Thyroid gland (tissue), 4 donors: ENCODE measurements around the gene GALNT17. TPM values are rescaled to one million over a fixed set of nuclear protein-coding genes. Genes with fewer than 3 reads are reported as not detected.

Experiments used
- DNase-seq, 2 donors: peaks; one replicate each; pipeline ENCODE4 v3.0.0-alpha.2; 2019
- H3K27ac ChIP-seq, 3 donors: fragments of 200-600 bp; sonication (generic); 1 replicate in 2 of 3; 2 replicates in 1 of 3; pipeline ENCODE4 v1.5.1; 2016 to 2019; ENCODE audit warnings: mild to moderate bottlenecking in 1 of 3, moderate library complexity in 1 of 3
- H3K27me3 ChIP-seq: fragments of 200-600 bp; sonication (generic); one replicate; pipeline ENCODE4 v1.5.1; 2019
- H3K36me3 ChIP-seq, 2 donors: fragments of 200-600 bp; sonication (generic); one replicate each; pipeline ENCODE4 v1.5.1; 2016 to 2019
- H3K4me1 ChIP-seq, 2 donors: fragments of 200-600 bp; sonication (generic); one replicate each; pipeline ENCODE4 v1.5.1; 2017 to 2019
- H3K4me3 ChIP-seq, 3 donors: fragments of 200-600 bp; sonication (generic); replicated peaks in 1 of 3; 1 replicate in 2 of 3; 2 replicates in 1 of 3; pipeline ENCODE4 v1.5.1; 2016; ENCODE audit warnings: mild to moderate bottlenecking in 1 of 3
- H3K9me3 ChIP-seq: fragments of 200-600 bp; sonication (generic); one replicate; pipeline ENCODE4 v1.5.1; 2017
- POLR2A ChIP-seq, 2 donors: fragments of 450-650 bp; IDR thresholded peaks; one replicate each; pipeline ENCODE4 v1.6.1; 2017; ENCODE audit warnings: antibody characterized with exemption in 2 of 2, mild to moderate bottlenecking in 2 of 2, moderate library complexity in 1 of 2
- WGBS, 2 donors: methylation state at CpG; one replicate each; pipeline ENCODE4 v1.1.5; 2017; 5-methylcytosine and 5-hydroxymethylcytosine counted together
- intact Hi-C: fragments of 100-400 bp; cut with DNase I; formaldehyde crosslinking; loops from one replicate; pipeline ENCODE4 v1.15.1; 2023
- total RNA-seq, 4 donors: library from RNA; depleted of rRNA; stranded (reverse); fragments of >200 nt; gene quantifications; one replicate each; pipeline ENCODE4 v1.2.3, GENCODE V29; 2016
- TF ChIP-seq, protein P1 (sequence below), 6 experiments: fragments of 200-600 bp in 3 of 6; fragments of 450-650 bp in 3 of 6; sonication (generic) in 3 of 6; IDR thresholded peaks; one replicate each; pipeline ENCODE4 v1.5.1; 2016 to 2019; ENCODE audit warnings: antibody characterized with exemption in 6 of 6, mild to moderate bottlenecking in 2 of 6, inconsistent platforms in 1 of 6, moderate library complexity in 1 of 6

The GALNT17 gene
- total RNA-seq, 4 donors from 2014 or later: 5.8 to 63.8 (median 37.1) TPM

DNA sequence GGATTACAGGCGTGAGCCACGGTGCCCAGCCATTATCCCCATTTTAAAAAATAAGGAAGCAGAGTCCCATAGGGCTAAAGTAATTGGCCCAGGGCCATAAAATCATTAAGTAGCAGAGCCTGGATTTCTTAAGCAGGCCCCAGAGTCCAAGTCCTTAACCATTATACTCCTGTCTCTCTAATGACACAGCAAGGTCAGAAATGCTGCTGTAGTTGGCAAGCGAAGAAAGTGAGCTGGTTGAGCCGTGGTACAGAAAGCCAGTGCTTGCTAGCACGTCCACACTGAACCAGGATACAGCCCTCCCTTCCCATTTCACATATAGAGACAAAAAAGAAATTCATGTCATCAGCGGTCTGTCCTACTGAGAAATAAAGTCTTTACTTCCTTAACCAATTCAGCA, 562.7 kb downstream of the GALNT17 start:
- DNase-seq: no peak
- no peak overlapping the region for H3K4me3 ChIP-seq
- H3K27ac ChIP-seq: no peak overlapping the region
- TF ChIP-seq, protein P1, sequence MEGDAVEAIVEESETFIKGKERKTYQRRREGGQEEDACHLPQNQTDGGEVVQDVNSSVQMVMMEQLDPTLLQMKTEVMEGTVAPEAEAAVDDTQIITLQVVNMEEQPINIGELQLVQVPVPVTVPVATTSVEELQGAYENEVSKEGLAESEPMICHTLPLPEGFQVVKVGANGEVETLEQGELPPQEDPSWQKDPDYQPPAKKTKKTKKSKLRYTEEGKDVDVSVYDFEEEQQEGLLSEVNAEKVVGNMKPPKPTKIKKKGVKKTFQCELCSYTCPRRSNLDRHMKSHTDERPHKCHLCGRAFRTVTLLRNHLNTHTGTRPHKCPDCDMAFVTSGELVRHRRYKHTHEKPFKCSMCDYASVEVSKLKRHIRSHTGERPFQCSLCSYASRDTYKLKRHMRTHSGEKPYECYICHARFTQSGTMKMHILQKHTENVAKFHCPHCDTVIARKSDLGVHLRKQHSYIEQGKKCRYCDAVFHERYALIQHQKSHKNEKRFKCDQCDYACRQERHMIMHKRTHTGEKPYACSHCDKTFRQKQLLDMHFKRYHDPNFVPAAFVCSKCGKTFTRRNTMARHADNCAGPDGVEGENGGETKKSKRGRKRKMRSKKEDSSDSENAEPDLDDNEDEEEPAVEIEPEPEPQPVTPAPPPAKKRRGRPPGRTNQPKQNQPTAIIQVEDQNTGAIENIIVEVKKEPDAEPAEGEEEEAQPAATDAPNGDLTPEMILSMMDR (IDR thresholded peaks at IDR 0.05): no peak
- TF ChIP-seq POLR2A (IDR thresholded peaks at IDR 0.05): no peak
- no peaks in the 10 kb centered on the region for H3K27me3 ChIP-seq
- H3K36me3 ChIP-seq: no peaks in the 10 kb centered on the region
- no peaks in the 10 kb centered on the region for H3K4me1 ChIP-seq
- no peaks in the 10 kb centered on the region for H3K9me3 ChIP-seq
- intact Hi-C loops: no loop called here
- 70% methylated on average over 6 of the region's 6 CpGs for WGBS, 2 donors

DNA sequence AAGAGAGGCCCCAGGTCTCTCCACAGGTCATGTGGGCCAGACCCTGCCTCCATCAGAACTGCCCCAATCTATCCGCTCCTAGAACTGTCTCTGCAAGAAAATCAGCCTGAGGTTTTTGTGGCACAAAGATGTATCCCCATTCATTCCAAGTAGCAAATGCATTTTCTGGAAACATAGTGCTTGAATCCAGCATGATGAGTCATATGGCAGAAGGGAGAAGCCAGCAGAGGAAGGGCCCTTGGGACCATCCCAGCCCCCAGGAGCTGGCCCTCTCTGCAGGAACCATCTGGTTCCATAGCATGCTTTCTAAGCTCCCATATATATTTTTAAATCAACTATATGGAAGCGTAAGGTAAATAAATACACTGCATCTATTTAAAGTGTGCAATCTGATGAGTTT, 563.2 kb downstream of the GALNT17 start:
- no peaks in the 10 kb centered on the region for H3K27me3 ChIP-seq
- H3K4me1 ChIP-seq: no peaks in the 10 kb centered on the region
- H3K9me3 ChIP-seq: no peaks in the 10 kb centered on the region
- DNase-seq: no peak
- no peaks in the 10 kb centered on the region for H3K36me3 ChIP-seq
- TF ChIP-seq POLR2A (IDR thresholded peaks at IDR 0.05): no peak
- TF ChIP-seq, protein P1 (IDR thresholded peaks at IDR 0.05): no peak
- no peak overlapping the region for H3K4me3 ChIP-seq
- WGBS, 2 donors: 84 to 90% methylated on average over 2 of the region's 2 CpGs
- H3K27ac ChIP-seq: no peak overlapping the region
- intact Hi-C loops: no loop called here

GRCh38 chr7:71696511-71696910, 564.6 kb downstream of the GALNT17 start:
- no peak for DNase-seq
- no peaks in the 10 kb centered on the region for H3K4me1 ChIP-seq
- TF ChIP-seq POLR2A (IDR thresholded peaks at IDR 0.05): no peak
- TF ChIP-seq, protein P1 (IDR thresholded peaks at IDR 0.05): no peak
- 83 to 88% methylated on average over 2 of the region's 2 CpGs for WGBS, 2 donors
- no peaks in the 10 kb centered on the region for H3K36me3 ChIP-seq
- H3K9me3 ChIP-seq: no peaks in the 10 kb centered on the region
- no peaks in the 10 kb centered on the region for H3K27me3 ChIP-seq
- intact Hi-C loops: no loop called here
- H3K27ac ChIP-seq: no peak overlapping the region
- no peak overlapping the region for H3K4me3 ChIP-seq

DNA sequence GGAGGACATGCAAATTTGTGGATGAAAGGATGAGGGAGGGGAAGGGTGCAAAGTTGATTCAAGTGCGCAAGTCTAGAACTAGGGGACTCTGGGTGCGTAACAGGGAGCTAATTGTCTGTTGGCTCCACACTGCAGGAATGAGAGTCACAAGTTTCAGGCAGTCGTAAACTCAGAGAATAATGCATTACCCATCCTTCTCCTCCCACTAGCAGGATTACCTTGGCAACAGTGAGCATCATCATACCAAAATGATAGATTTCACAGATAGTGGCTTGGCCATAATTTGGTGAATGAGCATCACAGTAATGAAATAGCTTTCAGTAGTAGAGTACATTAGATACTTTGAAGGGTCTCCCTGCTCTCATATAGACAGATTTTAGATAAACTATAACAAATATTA, 565.5 kb downstream of the GALNT17 start:
- 90 to 98% methylated on average over 3 of the region's 3 CpGs for WGBS, 2 donors
- Histone ChIP-seq H3K27me3 (no peaks in the 10 kb centered on the region), H3K27ac (no peak overlapping the region), H3K36me3 (no peaks in the 10 kb centered on the region), H3K9me3 (no peaks in the 10 kb centered on the region), H3K4me1 (no peaks in the 10 kb centered on the region), H3K4me3 (no peak overlapping the region)
- DNase-seq: no peak
- intact Hi-C loops: no loop called here
- no peak for TF ChIP-seq POLR2A (IDR thresholded peaks at IDR 0.05)

GRCh38 chr7:71705217-71705616, 573.3 kb downstream of the GALNT17 start:
- no peaks in the 10 kb centered on the region for H3K4me1 ChIP-seq
- no peaks in the 10 kb centered on the region for H3K9me3 ChIP-seq
- no peak for TF ChIP-seq POLR2A (IDR thresholded peaks at IDR 0.05)
- TF ChIP-seq, protein P1 (IDR thresholded peaks at IDR 0.05): no peak
- 81 to 90% methylated on average over 3 of the region's 3 CpGs for WGBS, 2 donors
- no peaks in the 10 kb centered on the region for H3K27me3 ChIP-seq
- no peak overlapping the region for H3K27ac ChIP-seq
- no peak overlapping the region for H3K4me3 ChIP-seq
- intact Hi-C loops: no loop called here
- DNase-seq: no peak
- H3K36me3 ChIP-seq: no peaks in the 10 kb centered on the region
